ENCODE data around the gene PKD1L1.

DNA sequence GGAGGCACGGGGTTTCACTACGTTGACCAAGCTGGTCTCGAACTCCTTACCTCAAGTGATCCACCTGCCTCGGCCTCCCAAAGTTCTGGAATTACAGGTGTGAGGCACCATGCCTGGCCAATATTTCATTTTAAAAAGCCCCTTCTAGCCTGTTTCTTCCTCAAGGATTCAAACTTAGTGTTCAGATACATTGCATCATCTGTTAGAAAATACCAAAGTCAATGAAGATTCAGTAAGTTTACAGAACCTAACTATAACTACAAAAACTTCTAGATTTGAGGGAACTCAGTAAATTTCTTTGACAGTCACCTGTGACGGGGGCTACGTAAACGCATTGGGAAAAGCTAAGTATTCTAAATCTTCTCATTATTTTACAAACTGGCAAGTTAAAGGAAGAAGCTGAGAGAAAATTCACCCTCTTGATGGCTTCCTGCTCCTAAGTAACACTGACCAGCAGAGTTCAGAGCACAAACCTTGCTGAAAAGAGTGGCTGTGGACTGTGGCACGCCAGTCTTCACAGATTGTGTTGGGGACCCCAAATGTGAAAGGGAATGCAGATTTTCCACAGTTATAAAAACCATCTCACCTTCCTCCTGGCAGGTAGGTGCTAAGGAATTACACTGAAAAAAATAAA, 162.2 kb downstream of the PKD1L1 start:
- TF ChIP-seq RELA (CRISPR knock-in tag; IDR thresholded peaks at IDR 0.05; ENCODE audit: borderline replicate concordance) (no peak), ZNF423 (CRISPR knock-in tag; IDR thresholded peaks at IDR 0.05) (no peak), CTCF (IDR thresholded peaks at IDR 0.05) (no peak)
